AG04450 (cell line): Measurements from ENCODE around the gene SPEG. TPM values are rescaled to one million over a fixed set of nuclear protein-coding genes. Genes with fewer than 3 reads are reported as not detected.

ENCODE experiments used
- CTCF ChIA-PET: fragments of 300-600, 350-600 bp; formaldehyde crosslinking; extraction: SDS; loops from one replicate; lab custom pipeline; 2022; ENCODE audit warnings: antibody characterized with exemption, inconsistent platforms; lab: Charles Lee
- POLR2A ChIA-PET: fragments of 350-600 bp; formaldehyde crosslinking; extraction: SDS; loops from one replicate; lab custom pipeline; 2021; ENCODE audit warnings: antibody characterized with exemption, inconsistent platforms; lab: Yijun Ruan, JAX
- DNase-seq: peaks from one replicate; pipeline ENCODE4 v3.0.0-alpha.2; 2011; ENCODE audit warnings: low read depth, low spot score
- H3K27ac ChIP-seq: one replicate; pipeline ENCODE4 v1.5.1; 2012; ENCODE audit warnings: low read depth, low read length, control low read depth
- H3K27me3 ChIP-seq: one replicate; pipeline ENCODE4 v1.6.0; 2012; ENCODE audit warnings: low read length; ENCODE audit not compliant: control insufficient read depth, insufficient read depth
- H3K4me3 ChIP-seq: 2 replicates; pipeline ENCODE4 v1.5.1; 2011; ENCODE audit warnings: mild to moderate bottlenecking, low read depth, low read length, control low read depth
- H3K9me3 ChIP-seq: 2 replicates; pipeline ENCODE4 v1.5.1; 2012; ENCODE audit warnings: low read length; ENCODE audit not compliant: control insufficient read depth, insufficient read depth
- polyA plus RNA-seq: library from polyadenylated mRNA; depleted of rRNA; stranded (reverse); fragments of >200 nt; gene quantifications from 2 replicates; pipeline ENCODE4 v1.2.3, GENCODE V29; 2011
- TF ChIP-seq, protein P1 (sequence below): IDR thresholded peaks from 2 replicates; pipeline ENCODE4 v1.5.1; 2011; ENCODE audit warnings: low read depth, low read length, control low read depth, inconsistent platforms

Gene SPEG
- polyA plus RNA-seq, 1 experiment: 28.0 TPM

DNA sequence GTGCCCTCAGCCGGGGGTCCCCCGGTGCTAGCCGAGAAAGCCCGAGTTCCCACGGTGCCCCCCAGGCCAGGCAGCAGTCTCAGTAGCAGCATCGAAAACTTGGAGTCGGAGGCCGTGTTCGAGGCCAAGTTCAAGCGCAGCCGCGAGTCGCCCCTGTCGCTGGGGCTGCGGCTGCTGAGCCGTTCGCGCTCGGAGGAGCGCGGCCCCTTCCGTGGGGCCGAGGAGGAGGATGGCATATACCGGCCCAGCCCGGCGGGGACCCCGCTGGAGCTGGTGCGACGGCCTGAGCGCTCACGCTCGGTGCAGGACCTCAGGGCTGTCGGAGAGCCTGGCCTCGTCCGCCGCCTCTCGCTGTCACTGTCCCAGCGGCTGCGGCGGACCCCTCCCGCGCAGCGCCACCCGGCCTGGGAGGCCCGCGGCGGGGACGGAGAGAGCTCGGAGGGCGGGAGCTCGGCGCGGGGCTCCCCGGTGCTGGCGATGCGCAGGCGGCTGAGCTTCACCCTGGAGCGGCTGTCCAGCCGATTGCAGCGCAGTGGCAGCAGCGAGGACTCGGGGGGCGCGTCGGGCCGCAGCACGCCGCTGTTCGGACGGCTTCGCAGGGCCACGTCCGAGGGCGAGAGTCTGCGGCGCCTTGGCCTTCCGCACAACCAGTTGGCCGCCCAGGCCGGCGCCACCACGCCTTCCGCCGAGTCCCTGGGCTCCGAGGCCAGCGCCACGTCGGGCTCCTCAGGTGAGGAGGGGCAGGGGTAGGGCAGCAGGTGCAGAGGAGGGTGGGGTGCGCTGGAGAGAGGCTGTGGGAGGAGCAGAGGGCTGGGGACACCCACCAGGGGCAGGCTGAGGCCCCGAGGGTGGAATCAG, 49.9 kb downstream of the SPEG start:
- Histone ChIP-seq H3K4me3 (no peak overlapping the region), H3K27ac (no peak overlapping the region), H3K27me3 (no peaks in the 10 kb centered on the region), H3K9me3 (no peaks in the 10 kb centered on the region; the same call in 1 of the 2 replicates)
- POLR2A ChIA-PET: interaction anchor here (0.6 kb wide), 1 partner anchor 24 kb away, joined by 9 read pairs; no protein-coding TSS in a partner anchor
- no peak for DNase-seq
- TF ChIP-seq, protein P1, sequence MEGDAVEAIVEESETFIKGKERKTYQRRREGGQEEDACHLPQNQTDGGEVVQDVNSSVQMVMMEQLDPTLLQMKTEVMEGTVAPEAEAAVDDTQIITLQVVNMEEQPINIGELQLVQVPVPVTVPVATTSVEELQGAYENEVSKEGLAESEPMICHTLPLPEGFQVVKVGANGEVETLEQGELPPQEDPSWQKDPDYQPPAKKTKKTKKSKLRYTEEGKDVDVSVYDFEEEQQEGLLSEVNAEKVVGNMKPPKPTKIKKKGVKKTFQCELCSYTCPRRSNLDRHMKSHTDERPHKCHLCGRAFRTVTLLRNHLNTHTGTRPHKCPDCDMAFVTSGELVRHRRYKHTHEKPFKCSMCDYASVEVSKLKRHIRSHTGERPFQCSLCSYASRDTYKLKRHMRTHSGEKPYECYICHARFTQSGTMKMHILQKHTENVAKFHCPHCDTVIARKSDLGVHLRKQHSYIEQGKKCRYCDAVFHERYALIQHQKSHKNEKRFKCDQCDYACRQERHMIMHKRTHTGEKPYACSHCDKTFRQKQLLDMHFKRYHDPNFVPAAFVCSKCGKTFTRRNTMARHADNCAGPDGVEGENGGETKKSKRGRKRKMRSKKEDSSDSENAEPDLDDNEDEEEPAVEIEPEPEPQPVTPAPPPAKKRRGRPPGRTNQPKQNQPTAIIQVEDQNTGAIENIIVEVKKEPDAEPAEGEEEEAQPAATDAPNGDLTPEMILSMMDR: no peak
- CTCF ChIA-PET: interaction anchor here (0.6 to 5.1 kb wide), 4 partner anchors 8 to 81 kb away, joined by 3 to 32 read pairs (median 12); a partner anchor contains a TSS

DNA sequence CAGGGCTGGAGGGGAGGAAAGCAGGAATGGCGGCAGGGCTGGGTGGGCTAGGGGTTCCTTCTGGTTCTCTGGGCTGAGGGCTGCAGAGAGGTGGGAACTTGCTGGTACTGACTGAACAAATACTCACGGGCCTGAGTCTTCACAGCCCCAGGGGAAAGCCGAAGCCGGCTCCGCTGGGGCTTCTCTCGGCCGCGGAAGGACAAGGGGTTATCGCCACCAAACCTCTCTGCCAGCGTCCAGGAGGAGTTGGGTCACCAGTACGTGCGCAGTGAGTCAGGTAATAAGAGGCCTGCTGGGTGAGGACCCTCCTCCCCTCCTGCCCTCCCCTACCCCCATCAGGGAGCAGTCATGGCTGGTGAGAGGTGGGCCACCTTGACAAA, 50.5 kb downstream of the SPEG start:
- TF ChIP-seq, protein P1: no peak
- Histone ChIP-seq H3K9me3 (no peaks in the 10 kb centered on the region; the same call in 1 of the 2 replicates), H3K27ac (no peak overlapping the region), H3K4me3 (no peak overlapping the region), H3K27me3 (no peaks in the 10 kb centered on the region)
- no peak for DNase-seq
- CTCF ChIA-PET: interaction anchor here (1.0 to 5.1 kb wide), 5 partner anchors 9 to 82 kb away, joined by 4 to 32 read pairs (median 6); a partner anchor contains a TSS
- POLR2A ChIA-PET: interaction anchor here (0.6 kb wide), 1 partner anchor 25 kb away, joined by 9 read pairs; no protein-coding TSS in a partner anchor

DNA sequence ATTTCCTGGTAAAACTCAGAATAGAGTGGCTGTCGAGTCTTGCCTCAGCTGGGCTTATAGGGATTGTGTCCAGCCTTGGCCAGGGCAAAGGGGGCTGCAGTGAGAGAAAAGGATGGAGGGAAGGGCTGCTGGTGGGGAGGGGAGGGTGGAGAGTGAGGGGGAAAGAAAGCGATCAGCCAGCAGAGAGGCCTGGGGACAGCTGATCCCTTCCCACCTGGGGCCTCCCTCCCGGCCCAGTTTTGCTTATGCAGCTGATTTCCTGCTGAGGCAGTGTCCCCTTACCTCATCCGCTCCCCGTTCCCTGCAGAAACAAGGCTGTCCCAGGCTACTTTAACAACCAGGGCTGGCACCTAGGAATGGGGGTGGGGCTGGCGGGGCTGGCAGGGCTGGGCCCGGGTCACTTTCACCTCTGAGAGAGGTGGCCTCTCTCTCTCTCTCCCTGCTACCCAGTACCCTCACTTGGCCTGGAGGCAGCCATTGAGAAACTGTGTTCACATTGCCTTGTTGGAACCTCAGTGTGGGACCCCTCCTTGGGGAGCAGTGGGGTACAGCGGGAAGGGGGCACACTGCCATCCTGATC, 51.8 kb downstream of the SPEG start:
- H3K27me3 ChIP-seq: no peaks in the 10 kb centered on the region
- TF ChIP-seq, protein P1: no peak
- H3K9me3 ChIP-seq: no peaks in the 10 kb centered on the region; the same call in 1 of the 2 replicates
- POLR2A ChIA-PET: interaction anchor here (1.0 kb wide), 1 partner anchor 27 kb away, joined by 3 read pairs; no protein-coding TSS in a partner anchor
- CTCF ChIA-PET: interaction anchor here (1.0 to 5.1 kb wide), 7 partner anchors 9 to 83 kb away, joined by 3 to 32 read pairs (median 6); a partner anchor contains a TSS
- no peak overlapping the region for H3K27ac ChIP-seq
- DNase-seq: no peak
- H3K4me3 ChIP-seq: no peak overlapping the region

DNA sequence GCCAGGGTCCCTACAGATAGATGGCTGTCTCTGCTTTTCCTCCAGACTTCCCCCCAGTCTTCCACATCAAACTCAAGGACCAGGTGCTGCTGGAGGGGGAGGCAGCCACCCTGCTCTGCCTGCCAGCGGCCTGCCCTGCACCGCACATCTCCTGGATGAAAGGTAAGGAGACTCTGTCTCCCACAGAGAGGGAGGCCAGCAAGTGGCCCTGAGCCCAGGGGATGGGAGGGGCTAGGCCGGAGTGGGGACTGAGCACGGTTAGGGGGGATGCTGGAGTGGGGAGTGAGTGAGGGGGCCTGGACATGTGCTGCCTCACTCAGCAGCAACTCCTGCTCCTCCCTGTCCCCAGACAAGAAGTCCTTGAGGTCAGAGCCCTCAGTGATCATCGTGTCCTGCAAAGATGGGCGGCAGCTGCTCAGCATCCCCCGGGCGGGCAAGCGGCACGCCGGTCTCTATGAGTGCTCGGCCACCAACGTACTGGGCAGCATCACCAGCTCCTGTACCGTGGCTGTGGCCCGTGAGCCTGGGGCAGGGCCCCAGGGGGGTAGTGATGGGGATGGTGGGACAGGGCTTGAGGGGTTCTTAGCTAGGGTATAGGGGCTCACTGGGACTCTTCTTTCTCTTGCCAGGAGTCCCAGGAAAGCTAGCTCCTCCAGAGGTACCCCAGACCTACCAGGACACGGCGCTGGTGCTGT, 53.7 kb downstream of the SPEG start:
- TF ChIP-seq, protein P1: no peak
- POLR2A ChIA-PET: interaction anchor here (0.7 to 1.3 kb wide), 2 partner anchors 10 kb away, joined by 3 to 10 read pairs; partner anchors contain the start of gene GMPPA
- DNase-seq: no peak
- Histone ChIP-seq H3K9me3 (no peaks in the 10 kb centered on the region; the same call in 1 of the 2 replicates), H3K27me3 (no peaks in the 10 kb centered on the region), H3K27ac (no peak overlapping the region), H3K4me3 (no peak overlapping the region)
- CTCF ChIA-PET: interaction anchor here (0.8 to 5.6 kb wide), 4 partner anchors 12 to 41 kb away, joined by 4 to 26 read pairs (median 8); no protein-coding TSS in a partner anchor
